Glomerular visceral epithelial cell (primary cell): ENCODE results near the gene FBLN7.

Source experiments
- DNase-seq: peaks from one replicate; pipeline ENCODE4 v3.0.0-alpha.2; 2016; ENCODE audit errors: extremely low spot score

The FBLN7 gene

DNA sequence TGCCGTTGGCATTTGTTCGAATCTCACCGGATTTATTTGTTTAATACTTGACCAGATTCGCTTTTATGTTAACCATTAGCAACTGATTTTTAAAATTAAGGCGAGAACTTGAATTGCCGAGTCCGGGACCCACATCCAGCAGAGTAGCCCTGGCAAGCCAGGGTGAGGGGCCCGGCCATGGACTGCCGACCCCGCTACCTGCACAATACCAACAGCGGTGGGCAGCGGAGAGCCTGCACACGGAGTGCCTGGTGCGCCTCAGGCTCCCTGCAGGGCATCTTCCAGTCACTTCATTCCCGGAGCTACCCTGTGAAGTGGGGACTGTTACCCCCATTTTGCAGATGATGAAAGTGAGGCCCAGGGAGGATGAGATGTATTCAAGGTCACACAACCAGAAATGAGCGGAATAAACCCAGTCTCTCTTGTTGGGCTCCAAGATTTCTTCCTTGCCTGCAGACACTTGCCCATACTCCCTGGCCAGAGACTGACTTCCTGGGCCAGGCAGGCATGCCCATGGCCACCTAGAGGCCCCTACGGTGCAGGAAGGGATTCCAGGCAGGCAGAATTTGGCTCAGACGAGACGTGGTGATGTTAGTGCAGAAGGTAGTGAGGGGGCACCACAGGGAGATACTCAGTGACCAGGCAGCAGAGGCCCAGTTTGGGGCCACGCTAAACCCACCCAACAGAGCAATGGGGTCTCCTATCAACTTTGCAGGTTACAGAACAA is 2.9 kb downstream of the FBLN7 start:
- no peak for DNase-seq

DNA sequence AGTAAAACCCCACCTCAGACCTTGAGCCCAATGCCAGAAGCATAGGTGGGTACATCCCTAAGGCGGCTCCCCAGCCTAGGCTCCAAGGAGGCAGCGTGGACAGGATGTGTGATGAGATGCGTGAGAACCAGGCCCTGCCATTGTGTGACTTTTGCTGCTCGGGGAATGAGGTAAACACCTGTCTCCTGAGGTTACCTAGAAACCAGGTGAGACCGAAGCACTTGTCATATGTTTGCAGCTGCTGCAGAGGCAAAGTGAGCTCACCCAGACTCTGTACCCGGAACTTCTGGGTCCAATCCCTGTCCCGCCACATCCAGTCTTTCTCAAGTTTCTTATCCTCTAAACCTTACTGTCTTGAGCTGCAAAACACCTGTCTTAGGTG is 3.4 kb downstream of the FBLN7 start:
- no peak for DNase-seq

DNA sequence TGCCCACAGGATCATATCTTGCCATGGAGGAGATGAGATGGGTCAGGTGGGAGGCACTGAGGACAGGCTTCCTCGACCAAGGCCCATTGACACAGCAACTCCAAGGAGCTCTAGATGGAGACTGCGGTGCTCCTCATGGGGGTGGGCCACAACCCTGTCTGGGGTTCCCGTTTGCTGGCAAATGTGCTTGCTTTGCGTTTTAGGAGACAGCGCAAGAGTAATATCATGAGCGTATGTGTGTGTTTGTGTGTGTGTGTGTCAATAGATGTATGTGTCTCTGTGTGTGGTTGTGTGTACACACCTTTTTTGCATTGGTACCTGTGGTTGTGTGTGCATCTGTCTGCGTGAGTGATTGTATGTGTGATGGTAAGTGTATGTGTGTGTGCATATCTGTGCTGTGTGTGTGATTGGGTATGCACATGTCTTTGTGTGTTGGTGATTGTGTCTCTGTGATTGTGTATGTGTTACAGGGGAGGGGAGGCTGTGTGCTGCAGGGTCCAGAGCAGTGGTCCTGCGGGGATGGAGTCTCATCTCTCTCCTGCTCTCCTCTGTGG is 4.4 kb downstream of the FBLN7 start:
- no peak for DNase-seq

- DNase-seq, result no peak
Measured at GRCh38 chr2:112143150-112143549, 5.0 kb downstream of the FBLN7 start.

- no peak for DNase-seq
Measured at GRCh38 chr2:112144966-112145365, 6.8 kb downstream of the FBLN7 start.

DNA sequence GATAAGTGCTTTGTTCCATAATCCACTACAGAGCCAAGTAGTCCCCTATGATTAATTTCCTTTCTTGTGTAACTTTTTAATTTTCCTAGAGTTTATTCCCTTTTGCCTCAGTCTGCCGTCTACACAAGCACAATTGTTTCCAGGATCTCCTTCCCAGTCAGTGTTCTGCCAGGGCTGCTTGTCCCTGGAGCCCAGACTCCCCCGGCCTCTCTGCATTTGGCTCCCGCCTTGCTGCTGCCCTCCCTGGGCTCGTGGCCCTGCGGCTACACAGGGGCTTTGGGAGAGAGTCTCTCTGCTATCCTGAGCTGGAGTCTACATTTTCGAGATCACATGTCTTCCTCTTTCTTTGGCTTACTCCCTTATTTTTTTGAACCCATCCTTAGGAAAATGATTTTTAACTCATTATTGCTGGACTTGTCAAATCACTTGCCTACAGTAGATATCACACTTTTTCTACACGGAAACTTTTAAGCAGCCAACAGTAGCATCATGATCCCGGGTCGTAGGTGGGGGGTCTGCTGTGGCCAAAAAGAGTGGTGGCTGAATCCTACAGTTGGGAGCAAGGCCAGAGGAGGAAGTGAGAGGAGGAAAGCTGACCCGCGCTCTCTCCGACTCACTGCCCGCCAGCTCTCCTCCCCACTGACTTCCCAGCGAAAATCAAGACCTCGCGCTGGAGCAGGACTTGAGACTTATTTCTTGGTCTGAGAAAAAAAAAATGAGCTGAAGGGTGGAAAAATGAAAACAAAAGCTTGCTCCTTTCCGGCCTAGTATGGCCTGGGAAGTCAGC is 9.4 kb downstream of the FBLN7 start:
- DNase-seq, result no peak

DNA sequence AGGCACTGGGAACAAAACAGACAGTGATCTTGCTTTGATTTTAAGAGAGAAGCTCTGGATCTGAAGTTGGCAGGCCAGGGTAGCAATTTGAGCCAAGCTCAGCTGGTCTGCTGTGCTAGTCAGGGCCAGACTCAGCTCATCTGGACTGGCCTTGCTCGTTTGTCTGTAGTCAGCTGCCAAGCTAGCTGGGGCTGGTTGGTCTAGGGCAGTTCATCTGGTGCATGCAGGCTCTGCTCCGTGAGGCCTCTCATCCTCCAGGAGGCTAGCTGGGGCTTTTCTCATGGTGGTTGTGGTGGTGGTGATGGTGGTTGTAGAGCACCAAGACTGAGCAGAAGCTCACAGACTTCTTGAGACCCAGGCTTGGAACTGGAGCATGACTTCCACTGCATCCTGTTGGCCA is 10.3 kb downstream of the FBLN7 start:
- no peak for DNase-seq

GRCh38 chr2:112149194-112149593 is 11.0 kb downstream of the FBLN7 start:
- DNase-seq, result no peak

- no peak for DNase-seq
Measured at GRCh38 chr2:112149866-112150435, 11.8 kb downstream of the FBLN7 start.

DNA sequence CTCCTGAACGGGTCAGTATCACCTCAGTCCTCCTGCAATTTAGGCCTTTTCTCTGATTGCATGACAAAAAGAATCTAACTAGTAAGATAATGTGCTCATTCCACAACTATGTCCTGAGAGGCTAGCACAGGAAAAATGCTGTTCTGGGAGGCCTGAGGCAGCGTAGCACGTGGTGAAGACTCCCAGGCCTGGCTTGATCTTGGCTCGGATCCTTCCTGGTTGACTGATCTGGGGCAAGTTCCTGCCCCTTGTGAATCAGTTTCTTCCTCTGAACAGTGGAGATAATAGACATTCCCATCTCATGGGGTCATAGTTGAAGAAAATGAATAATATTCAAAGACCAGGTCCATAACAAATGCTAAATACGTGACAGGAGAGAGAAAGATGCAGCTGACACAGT is 12.3 kb downstream of the FBLN7 start:
- peak; percentile 93 for DNase-seq

DNA sequence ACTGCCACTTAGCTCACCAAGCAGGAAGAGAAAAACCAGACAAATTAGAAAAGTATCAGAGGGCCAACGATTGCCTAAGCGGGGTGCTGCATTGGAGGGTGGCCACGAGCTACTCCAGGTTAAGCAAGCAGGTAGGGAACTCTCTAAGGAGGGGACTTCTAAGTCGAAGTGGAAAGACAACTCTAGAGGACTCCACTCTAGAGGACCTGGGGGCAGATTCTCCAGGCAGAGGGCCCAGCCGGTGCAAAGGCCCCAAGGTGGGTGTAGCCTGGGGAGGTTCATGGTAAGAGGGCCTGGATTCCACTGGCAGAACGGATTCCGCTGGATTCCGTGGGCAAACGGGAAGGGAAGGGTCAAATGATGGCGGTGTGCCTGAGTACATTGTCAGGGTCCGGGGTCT is 12.7 kb downstream of the FBLN7 start:
- no peak for DNase-seq

DNA sequence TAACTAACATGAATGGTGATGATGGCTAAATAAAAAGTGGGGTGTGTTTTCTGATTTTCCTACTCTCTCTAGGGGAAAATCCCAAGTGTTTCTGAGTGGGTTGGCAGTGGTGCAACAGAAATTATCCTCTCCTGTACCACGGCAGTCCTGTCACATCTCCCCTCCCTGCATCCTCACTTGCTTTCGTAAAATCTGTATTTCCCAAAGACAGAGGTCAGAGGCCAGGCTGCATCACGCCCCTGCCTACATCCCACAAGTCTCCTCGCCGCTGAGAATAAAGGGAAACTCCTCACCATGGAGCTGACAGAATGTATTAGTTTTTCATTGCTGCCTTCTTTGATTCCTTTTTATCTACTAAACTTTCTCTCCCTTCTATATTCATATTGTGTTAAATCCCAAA is 13.1 kb downstream of the FBLN7 start:
- no peak for DNase-seq

DNA sequence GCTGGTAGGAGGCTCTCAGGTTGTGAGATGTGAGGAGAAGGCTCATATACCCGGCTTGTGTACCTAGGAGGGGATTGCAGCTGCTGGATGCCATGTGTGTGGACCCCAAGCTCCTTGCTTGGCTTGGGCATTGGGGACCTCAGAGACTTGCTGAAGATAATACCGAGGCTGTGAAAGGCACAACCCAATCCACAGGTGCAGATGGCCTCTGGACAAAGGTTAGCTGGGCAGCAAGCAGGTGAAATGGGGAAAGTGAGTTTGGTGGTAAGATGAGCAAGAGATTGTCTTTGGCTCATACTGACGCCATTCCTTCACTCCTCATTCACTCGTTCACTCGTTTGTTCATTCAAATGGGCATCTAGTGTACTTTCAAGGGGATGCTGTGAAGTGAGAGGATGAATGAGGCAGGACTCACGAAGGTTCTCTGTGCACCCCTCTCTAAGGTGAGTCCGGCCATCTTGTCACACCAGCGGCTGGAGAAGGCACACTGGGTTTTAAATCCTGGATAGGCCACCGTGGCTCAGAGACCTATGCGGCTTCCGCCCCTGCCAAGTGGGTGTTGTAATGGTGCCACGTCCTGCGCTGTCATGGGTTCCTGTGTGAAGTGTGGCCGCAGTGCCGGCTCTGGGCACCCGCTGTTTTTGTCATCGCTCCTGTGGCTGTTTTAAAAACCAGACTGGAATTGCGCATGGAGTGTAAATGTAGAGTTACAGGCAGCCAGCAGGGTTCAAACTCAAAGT is 13.7 kb downstream of the FBLN7 start:
- no peak for DNase-seq

GRCh38 chr2:112152476-112153178 is 14.4 kb downstream of the FBLN7 start:
- no peak for DNase-seq

DNA sequence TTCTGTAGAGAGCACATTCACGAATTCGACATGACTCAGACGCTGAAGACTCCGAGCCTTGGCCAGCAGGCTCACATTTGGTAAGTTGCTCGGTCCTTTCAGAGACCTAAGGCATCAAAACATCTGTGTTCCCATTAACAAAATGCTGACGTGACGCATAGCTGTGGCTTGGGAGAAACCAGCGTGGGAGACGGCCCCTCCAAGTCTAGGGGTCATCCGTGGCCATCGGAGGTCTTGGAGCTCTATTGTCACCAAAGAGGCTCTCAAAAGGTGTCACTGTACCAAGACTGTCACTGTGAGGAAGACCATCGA is 14.9 kb downstream of the FBLN7 start:
- no peak for DNase-seq

GRCh38 chr2:112153501-112153900 is 15.3 kb downstream of the FBLN7 start:
- DNase-seq, result no peak

DNA sequence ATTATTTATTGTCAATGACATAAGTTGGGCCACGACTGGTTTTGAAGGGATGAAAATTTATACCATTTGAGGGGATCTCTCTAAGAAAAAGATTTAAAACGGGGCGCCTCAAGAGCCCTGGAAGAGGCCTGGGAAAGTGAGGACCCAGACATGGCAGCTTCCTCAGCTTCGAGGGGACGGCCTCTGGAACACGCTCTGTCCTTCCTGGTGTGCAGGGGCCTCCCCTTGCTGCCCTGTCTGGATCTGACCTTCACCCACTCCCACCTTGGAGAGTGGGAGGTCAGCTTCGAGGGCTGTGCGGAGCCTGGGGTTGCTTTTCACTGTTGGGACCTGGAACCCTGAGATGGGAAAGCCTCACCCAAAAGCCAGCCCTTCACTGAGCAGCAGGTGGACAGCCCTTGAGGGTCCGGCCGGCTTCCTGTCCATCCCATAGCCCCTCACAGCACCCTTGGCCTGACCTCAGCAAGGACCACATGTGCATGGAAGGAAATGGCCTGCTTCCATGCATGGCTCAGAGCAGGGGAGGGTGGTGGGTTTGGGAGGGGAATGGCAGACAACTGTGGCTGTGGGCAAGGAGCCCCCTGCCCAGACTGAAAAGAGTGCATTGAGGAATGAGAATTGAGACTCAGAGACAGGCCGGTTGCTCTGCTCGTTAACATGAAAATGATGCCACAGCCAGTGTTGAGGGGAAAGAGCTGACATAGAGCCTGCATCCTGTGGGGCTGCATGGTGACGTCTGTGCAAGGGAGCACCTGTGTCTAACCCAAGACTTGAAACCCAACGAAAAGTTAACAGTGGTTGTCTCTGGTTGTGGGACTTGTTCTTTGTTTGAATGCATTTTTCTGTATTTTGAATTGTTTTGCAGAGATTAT is 16.3 kb downstream of the FBLN7 start:
- DNase-seq, result no peak

GRCh38 chr2:112155331-112156151 is 17.4 kb downstream of the FBLN7 start:
- no peak for DNase-seq

DNA sequence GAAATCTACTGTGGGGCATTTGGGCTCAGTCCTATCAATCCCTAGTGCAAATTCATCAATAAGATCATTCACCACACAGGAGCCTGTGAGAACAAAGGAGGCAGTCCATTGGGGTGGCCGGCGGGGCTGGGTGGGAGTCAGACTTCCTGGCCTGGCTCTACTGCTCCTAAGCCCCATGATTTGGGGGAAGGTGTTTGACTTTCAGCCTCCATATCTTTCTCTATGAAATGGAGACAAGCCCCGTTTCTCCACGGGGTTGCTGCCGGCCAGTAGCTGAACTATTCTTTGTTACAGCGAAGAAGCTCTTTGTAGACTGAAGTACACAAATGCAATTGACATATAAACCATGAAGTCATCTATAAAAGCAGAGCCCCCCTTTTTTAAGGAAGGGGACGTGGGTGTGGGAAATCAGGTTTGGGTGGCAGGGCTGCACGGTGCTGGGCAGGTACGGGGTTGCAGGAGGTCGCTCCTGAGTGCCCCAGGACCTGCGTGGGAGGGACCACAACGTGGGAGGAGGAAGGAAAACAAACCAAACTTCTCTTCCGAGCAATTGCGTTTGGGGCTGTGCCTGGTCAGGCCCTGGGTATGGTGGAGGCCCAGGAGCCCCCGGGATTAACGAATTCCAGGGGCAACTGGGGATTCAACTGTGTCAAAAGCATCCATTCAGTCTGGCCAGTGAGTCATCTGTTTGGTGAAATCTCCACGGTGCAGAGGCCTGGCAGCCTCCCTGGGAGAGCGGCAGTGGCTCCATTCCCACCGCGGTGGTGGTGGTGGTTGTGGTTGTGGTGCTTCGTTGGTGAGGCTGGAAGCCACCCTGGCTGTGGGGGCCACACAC is 18.2 kb downstream of the FBLN7 start:
- DNase-seq, result peak; percentile 92
